HS-27A (cell line): Measurements from ENCODE around the gene WDR1.

Experiments
- DNase-seq: peaks from one replicate; pipeline ENCODE4 v3.0.0-alpha.2; 2012; ENCODE audit warnings: low read depth, missing footprints

The WDR1 gene

GRCh38 chr4:10116569-10117358 lies at the start of gene WDR1:
TSS of gene WDR1 (minus strand) at chr4:10116799. CDS start at chr4:10116666, 133 bp downstream.
- DNase-seq = no peak

GRCh38 chr4:10164877-10165283 lies 48.3 kb upstream of the WDR1 start:
- no peak for DNase-seq

GRCh38 chr4:10163296-10163695 lies 46.7 kb upstream of the WDR1 start:
- no peak for DNase-seq

GRCh38 chr4:10162341-10163000 lies 45.9 kb upstream of the WDR1 start:
- DNase-seq = no peak

- DNase-seq = no peak
These were observed 45.2 kb upstream of the WDR1 start for GRCh38 chr4:10161840-10162239.

- no peak for DNase-seq
These were observed 44.5 kb upstream of the WDR1 start for GRCh38 chr4:10161146-10161545.

- DNase-seq = no peak
These were observed 43.8 kb upstream of the WDR1 start for GRCh38 chr4:10160281-10160856.

GRCh38 chr4:10159671-10160070 lies 43.1 kb upstream of the WDR1 start:
- DNase-seq = no peak

- no peak for DNase-seq
These were observed 41.8 kb upstream of the WDR1 start for GRCh38 chr4:10158333-10158942.

GRCh38 chr4:10157478-10158332 lies 41.1 kb upstream of the WDR1 start:
- no peak for DNase-seq

- no peak for DNase-seq
These were observed 37.6 kb upstream of the WDR1 start for GRCh38 chr4:10154241-10154640.

- DNase-seq = no peak
These were observed 36.6 kb upstream of the WDR1 start for GRCh38 chr4:10153161-10153560.

GRCh38 chr4:10151182-10151581 lies 34.6 kb upstream of the WDR1 start:
- no peak for DNase-seq

GRCh38 chr4:10144966-10145365 lies 28.4 kb upstream of the WDR1 start:
- DNase-seq = no peak

- no peak for DNase-seq
These were observed 27.9 kb upstream of the WDR1 start for GRCh38 chr4:10144479-10144878.

GRCh38 chr4:10143171-10143570 lies 26.6 kb upstream of the WDR1 start:
- DNase-seq = no peak

- DNase-seq = no peak
These were observed 24.5 kb upstream of the WDR1 start for GRCh38 chr4:10140866-10141759.

- no peak for DNase-seq
These were observed 22.9 kb upstream of the WDR1 start for GRCh38 chr4:10139518-10139917.

- DNase-seq = no peak
These were observed 18.7 kb upstream of the WDR1 start for GRCh38 chr4:10135260-10135659.

GRCh38 chr4:10134141-10134540 lies 17.5 kb upstream of the WDR1 start:
- no peak for DNase-seq

GRCh38 chr4:10131202-10131601 lies 14.6 kb upstream of the WDR1 start:
- no peak for DNase-seq
